GM12874 (cell line): Measurements from ENCODE around the gene EXOC4.

Source experiments
- CTCF ChIP-seq: IDR thresholded peaks from 2 replicates; pipeline ENCODE4 v1.5.1; 2011; ENCODE audit warnings: low read depth, mild to moderate bottlenecking, control low read depth, low read length, moderate library complexity; ENCODE audit not compliant: insufficient read depth

Gene EXOC4

GRCh38 chr7:133682364-133683181, 429.7 kb downstream of the EXOC4 start:
- no peak for TF ChIP-seq CTCF

GRCh38 chr7:133683182-133683454, 430.2 kb downstream of the EXOC4 start:
- no peak for TF ChIP-seq CTCF

- no peak for TF ChIP-seq CTCF
These were observed 435.8 kb downstream of the EXOC4 start for GRCh38 chr7:133688483-133689239.

- no peak for TF ChIP-seq CTCF
These were observed 437.9 kb downstream of the EXOC4 start for GRCh38 chr7:133690740-133691139.

- TF ChIP-seq CTCF = no peak
These were observed 439.1 kb downstream of the EXOC4 start for GRCh38 chr7:133691727-133692610.

GRCh38 chr7:133693281-133693680, 440.4 kb downstream of the EXOC4 start:
- TF ChIP-seq CTCF = no peak

- TF ChIP-seq CTCF = no peak
These were observed 443.2 kb downstream of the EXOC4 start for GRCh38 chr7:133696056-133696455.
